NCI-H1417 treated with DMSO at 0.1 percent for 48 hours (cell line): ENCODE measurements around the gene PSME3IP1.
A peak's percentile ranks its signal among the peaks of the same experiment; 100 is the strongest.
"Not testable (repeated sequence)": the region's sequence is repeated elsewhere in the genome, so short reads cannot be mapped to it uniquely, and the experiment has no call there.

Source experiments
- DNase-seq: peaks from one replicate; lab custom pipeline; 2025; lab: John Stamatoyannopoulos, UW

Gene PSME3IP1

GRCh38 chr16:57123974-57124674, 61.7 kb downstream of the PSME3IP1 start:
- no peak for DNase-seq

- no peak for DNase-seq
Measured at GRCh38 chr16:57123216-57123973, 62.4 kb downstream of the PSME3IP1 start.

GRCh38 chr16:57118461-57119084, 67.3 kb downstream of the PSME3IP1 start:
- DNase-seq = no peak

- peak; percentile 72 for DNase-seq
Measured at GRCh38 chr16:57115514-57116182, 70.2 kb downstream of the PSME3IP1 start.

- no peak for DNase-seq
Measured at GRCh38 chr16:57115168-57115513, 70.7 kb downstream of the PSME3IP1 start.

- DNase-seq = no peak
Measured at GRCh38 chr16:57113664-57114063, 72.2 kb downstream of the PSME3IP1 start.

- DNase-seq = no peak
Measured at GRCh38 chr16:57113042-57113453, 72.8 kb downstream of the PSME3IP1 start.

GRCh38 chr16:57112403-57113041, 73.3 kb downstream of the PSME3IP1 start:
- DNase-seq = no peak

- no peak for DNase-seq
Measured at GRCh38 chr16:57111420-57111819, 74.4 kb downstream of the PSME3IP1 start.

GRCh38 chr16:57110937-57111336, 74.9 kb downstream of the PSME3IP1 start:
- DNase-seq = no peak

GRCh38 chr16:57109259-57110105, 76.4 kb downstream of the PSME3IP1 start:
- DNase-seq = not testable (repeated sequence)

- no peak for DNase-seq
Measured at GRCh38 chr16:57108432-57108831, 77.4 kb downstream of the PSME3IP1 start.

- no peak for DNase-seq
Measured at GRCh38 chr16:57107321-57107922, 78.4 kb downstream of the PSME3IP1 start.

- no peak for DNase-seq
Measured at GRCh38 chr16:57106767-57107166, 79.1 kb downstream of the PSME3IP1 start.

GRCh38 chr16:57105184-57105583, 80.7 kb downstream of the PSME3IP1 start:
- no peak for DNase-seq

GRCh38 chr16:57104706-57105105, 81.1 kb downstream of the PSME3IP1 start:
- no peak for DNase-seq

GRCh38 chr16:57102888-57103851, 82.7 kb downstream of the PSME3IP1 start:
- no peak for DNase-seq
